ENCODE measurements around the gene ACP6.
"Not testable (repeated sequence)": the region's sequence is repeated elsewhere in the genome, so short reads cannot be mapped to it uniquely, and the experiment has no call there.

Gene ACP6

DNA sequence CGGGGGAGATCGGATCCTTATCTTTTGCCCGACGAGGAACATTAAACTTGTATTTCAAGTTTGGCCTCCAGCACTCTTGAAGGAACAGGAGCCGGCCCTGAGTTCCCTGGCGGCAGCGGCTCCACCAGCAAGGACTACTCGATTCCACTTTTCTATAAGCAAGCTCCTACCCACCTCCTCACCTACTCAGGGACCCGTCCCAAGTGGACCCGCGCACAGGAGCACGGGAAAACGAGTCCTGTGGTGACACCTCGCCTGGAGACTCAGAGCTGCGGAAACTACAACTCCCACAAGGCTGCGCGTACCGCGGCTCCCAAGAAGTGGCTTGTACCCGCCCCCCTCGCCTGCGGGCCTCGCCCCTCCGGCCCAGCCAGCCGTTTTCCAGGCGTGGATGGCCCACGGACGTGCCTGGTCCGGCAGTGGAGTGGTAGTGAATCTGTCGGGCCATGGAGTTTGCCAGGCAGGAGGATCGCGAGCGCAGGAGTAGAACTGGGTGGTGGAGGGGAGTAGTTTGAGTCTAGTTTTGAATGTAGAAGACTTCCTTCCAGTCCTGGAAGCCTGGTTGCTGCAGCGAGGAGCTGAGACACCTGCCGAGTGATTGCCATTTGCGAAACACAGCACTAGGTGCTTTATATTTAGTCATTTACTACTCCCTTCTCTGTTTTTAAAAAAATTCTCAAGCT, at the start of gene ACP6:
TSS of gene ACP6 (minus strand) at position 206 of the 683 bp plus-strand sequence. CDS start 476 bp downstream, outside the sequence.
- H3K4me3 ChIP-seq (ENCODE audit: low read depth, low read length): peak within 1 kb of the TSS; percentile 63

GRCh38 chr1:147719711-147720225, 49.4 kb upstream of the ACP6 start:
- H3K4me3 ChIP-seq (ENCODE audit: low read depth, low read length): no peak overlapping the region

- H3K4me3 ChIP-seq (ENCODE audit: low read depth, low read length): no peak overlapping the region
These were observed 48.8 kb upstream of the ACP6 start for GRCh38 chr1:147719029-147719698.

DNA sequence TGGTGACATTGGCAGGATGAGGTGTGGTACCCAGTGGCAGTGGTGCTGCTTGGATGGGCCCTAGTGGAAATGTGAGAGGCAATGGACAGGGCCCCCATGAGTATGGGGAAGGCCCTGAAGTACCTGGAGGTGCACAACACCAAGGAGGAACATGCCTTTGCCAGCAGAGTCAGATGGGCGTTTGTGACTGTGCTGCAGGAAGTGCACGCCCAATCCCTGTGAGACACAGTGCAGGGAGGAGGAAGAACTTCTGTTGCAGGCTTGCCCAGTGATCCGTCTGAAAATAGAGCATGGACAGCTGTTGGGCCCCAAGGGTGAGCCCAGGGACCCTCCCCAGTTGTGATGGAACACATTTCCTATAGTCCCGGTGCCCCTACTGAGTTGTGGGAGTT, 47.4 kb upstream of the ACP6 start:
- H3K4me3 ChIP-seq (ENCODE audit: low read depth, low read length): no peak overlapping the region

DNA sequence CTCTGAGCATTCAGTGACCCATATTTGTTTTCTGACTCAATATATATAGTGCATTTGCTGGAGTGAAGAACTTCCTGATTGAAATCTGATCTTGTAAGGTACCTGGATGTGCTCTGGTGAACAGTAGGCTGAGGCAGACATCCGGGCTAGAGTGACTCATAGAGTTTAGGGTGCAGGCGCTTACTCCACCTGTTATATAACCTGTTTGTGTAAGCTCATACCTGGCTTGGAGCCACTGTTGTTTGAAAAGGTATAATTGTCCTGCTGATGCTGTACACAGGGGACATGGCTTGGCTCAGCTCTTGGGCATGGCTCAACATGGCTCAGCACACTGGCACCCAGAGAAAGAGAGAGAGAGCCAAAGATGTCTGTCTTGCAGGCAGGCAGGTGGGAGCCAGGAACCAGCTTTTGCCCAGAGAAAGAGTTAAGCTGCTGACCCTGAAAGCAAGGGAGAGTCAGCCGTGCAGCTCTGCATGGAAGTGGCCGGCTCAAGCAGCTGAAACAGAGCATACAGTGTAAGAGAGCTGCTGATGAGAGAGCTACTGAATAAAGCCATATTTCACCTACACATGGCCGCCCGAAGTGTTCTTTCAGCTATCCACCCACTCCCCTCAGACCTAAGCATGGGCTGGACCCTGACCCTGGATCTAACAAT, 46.9 kb upstream of the ACP6 start:
- H3K4me3 ChIP-seq (ENCODE audit: low read depth, low read length): no peak overlapping the region

DNA sequence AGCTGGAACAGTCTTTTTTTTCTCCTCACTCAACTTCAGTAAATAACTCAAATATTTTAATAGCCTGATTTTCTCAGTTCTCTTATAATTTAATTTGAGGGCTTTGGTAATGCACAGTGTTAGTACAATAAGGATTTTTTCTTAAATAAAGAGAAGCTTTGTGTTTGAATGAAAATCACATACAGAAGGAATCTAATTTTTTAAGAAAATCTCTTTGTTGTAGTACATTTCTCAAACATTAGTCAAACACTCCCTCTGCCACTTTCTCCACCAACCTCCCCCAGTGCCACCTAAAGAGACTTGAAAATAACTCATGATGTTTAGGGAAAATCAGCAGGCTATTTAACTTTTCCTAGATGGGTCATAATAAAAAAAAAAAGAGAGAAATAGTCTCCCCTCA, 42.3 kb upstream of the ACP6 start:
- H3K4me3 ChIP-seq (ENCODE audit: low read depth, low read length): no peak overlapping the region

- H3K4me3 ChIP-seq (ENCODE audit: low read depth, low read length): no peak overlapping the region
These were observed 30.0 kb upstream of the ACP6 start for GRCh38 chr1:147700042-147701006.

DNA sequence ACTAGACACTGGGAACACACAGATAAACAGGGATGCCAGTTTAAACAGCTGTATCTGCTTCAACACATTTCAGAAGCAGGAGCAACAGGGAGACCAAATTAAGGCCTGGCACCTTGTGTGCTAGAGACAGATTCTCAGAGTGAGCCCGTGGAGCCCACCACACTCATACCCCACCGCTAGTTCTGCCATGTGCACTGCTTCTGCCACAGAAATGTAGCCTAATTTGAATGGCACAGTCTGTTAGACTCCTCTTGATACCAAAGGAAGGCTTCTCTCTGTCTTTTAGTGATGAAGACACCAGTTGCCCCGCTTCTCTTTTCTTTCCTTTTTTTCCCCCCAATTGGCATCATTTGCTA, 29.3 kb upstream of the ACP6 start:
- no peak overlapping the region for H3K4me3 ChIP-seq (ENCODE audit: low read depth, low read length)

DNA sequence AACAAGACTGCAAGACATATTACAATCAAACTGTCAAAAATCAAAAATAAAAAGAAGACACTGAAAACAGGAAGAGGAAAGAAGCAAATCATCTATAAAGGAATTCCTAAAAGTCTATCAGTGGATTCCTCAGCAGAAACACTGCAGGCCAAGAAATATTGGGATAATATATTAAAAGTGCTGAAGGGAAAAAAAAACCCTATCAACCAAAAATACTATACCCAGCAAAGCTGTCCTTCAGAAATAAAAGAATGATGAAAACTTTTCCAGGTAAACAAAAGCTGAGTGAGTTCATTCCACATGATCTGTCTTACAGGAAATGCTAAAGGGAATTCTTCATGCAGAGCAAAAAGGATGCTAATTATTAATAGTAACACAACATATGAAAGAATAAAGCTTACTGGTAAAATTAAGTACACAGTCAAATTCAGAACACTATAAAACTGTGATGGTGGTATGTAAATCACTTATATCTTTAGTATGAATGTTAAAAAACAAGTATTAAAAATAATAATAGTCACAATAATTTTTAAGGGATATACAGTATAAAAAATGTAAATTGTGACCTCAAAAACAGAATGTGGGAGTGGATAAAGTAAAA, 12.9 kb upstream of the ACP6 start:
- no peak overlapping the region for H3K4me3 ChIP-seq (ENCODE audit: low read depth, low read length)

DNA sequence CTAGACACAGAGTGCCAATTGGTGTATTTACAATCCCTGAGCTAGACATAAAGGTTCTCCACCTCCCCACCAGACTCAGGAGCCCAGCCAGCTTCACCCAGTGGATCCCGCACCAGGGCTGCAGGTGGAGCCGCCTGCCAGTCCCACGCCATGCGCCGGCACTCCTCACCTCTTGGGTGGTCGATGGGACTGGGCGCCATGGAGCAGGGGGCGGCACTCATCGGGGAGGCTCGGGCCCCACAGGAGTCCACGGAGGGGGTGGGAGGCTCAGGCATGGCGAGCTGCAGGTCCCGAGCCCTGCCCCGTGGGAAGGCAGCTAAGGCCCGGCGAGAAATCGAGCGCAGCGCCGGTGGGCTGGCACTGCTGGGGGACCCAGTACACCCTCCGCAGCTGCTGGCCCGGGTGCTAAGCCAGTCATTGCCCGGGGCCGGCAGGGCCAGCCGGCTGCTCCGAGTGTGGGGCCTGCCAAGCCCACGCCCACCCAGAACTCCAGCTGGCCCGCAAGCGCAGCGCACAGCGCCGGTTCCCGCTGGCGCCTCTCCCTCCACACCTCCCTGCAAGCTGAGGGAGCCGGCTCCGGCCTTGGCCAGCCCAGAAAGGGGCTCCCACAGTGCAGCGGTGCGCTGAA, 10.4 kb upstream of the ACP6 start:
- H3K4me3 ChIP-seq (ENCODE audit: low read depth, low read length): not testable (repeated sequence)

- not testable (repeated sequence) for H3K4me3 ChIP-seq (ENCODE audit: low read depth, low read length)
These were observed 7.4 kb upstream of the ACP6 start for GRCh38 chr1:147677681-147678080.

DNA sequence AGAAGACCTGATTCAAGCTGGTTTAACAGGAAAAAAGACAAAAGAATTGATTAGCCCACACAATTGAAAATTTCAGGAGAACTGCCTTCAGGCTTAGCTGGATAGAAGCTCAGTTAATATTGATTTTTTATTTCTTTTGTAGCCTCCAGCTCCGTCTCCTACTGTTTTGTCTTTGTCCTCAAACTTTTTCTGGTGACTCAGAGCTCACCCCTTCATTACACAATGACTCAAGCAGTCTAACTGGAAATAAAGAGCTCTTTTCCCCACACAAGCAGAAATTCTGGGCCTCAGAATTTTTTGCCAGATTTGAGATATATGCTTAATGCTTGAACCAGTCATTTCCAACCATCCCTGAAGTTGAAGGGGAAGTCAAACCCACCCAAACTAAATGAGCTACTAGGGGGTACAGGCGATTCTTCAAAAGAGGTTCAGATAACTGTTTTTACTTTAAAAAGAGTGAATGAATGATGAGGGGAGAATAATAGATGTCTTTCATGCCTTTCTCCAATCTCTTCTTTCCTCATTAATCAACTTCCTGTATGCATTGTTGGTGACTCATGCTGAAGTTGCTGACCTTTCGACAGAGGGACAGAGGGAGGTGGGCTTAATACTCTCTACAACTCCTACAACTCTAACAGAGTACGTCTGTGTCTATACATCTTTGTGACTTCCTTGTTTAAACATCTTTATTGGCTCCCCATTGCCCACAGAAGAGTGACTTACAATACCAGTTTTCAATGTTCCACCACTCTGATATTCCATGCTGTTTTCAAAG, 6.2 kb upstream of the ACP6 start:
- no peak overlapping the region for H3K4me3 ChIP-seq (ENCODE audit: low read depth, low read length)

DNA sequence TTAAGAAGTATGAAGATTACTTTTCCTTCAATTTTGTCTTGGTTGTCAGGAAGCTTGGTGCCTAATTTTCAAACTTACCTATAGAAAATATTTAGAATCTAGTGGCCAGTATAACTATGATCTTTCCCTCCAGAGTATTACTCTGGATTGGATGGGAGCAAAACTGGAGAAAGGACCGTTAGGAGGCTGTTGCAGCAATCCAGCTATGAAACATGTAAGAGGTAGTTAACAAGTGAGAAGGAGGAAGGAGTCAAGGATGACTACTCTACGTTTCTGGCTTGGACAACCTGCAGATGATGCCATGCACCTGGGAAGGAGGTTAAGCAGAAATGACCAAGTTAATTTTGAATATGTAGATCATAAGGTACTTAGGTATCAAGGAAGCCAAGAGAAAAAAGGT, 3.5 kb upstream of the ACP6 start:
- no peak overlapping the region for H3K4me3 ChIP-seq (ENCODE audit: low read depth, low read length)

GRCh38 chr1:147673406-147673805, 3.1 kb upstream of the ACP6 start:
- no peak overlapping the region for H3K4me3 ChIP-seq (ENCODE audit: low read depth, low read length)

DNA sequence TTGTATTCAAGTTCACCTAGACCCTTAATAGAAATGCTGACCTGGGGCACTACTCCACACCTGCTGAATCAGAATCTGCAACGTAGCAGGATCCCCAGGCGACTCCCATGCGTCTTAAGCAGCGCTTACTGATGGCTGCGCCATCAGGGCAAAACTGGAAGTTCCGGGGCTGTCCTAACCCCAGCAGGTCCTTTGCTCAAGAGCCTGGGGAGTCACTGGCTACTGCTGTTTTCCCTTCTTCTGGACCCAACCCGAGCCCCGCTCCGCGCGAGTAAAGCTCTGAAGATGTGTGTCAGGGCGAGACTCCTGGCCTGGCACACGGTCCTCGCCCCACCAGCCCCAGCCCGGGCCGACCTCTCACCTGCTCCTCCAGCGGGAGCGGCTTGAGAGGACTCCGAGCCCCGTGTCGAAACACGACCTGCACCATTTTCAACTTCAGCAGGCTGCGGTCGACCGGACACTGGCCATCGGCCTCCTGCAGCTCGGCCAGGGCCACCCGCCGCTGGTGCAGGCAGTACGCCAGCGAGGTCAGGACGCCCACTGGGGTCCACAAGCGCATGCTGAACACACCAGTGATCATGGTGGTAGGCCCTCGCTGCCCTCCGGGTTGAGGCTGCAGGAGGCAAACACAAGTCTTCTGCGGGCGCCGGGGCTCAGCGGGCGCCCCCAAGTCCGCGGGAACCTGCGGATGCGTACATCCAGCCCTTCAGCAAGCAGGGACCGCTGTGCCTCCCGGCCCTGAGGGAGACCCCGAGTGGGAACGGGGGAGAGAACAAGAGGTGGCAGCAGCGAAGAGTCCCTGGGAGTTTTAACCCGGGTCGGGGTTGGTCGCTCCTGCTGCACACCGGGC, 630 bp downstream of the ACP6 start:
- H3K4me3 ChIP-seq (ENCODE audit: low read depth, low read length): peak overlapping the region; percentile 63

- no peak overlapping the region for H3K4me3 ChIP-seq (ENCODE audit: low read depth, low read length)
These were observed 4.8 kb downstream of the ACP6 start for GRCh38 chr1:147665521-147665920.

DNA sequence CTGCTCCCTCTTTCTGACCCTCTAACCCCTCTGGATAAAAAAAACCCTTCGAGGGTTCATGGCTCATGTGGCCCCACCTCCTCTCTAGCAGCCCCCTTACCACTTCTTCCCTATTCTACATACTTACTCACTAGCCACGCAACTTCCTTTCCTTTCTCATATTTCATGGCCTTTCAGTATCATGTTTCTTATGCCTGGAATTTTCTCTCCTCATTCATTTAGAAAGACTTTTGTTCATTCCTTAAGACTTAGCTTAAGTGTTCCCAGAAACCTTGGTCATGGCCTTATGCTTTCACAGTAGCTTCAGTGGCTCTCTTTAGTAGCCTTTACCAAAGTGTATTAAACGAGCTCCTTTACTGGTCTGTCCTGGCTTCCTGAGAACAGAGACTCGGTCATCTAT, 6.1 kb downstream of the ACP6 start:
- H3K4me3 ChIP-seq (ENCODE audit: low read depth, low read length): no peak overlapping the region

- H3K4me3 ChIP-seq (ENCODE audit: low read depth, low read length): no peak overlapping the region
These were observed 15.8 kb downstream of the ACP6 start for GRCh38 chr1:147654511-147654910.
